Fibroblast of villous mesenchyme (primary cell): ENCODE data around the gene PLCXD3. TPM values are rescaled to one million over a fixed set of nuclear protein-coding genes. Genes with fewer than 3 reads are reported as not detected.
A peak's percentile ranks its signal among the peaks of the same experiment; 100 is the strongest.

Experiments used
- DNase-seq: peaks from one replicate; pipeline ENCODE4 v3.0.0-alpha.2; 2010; ENCODE audit warnings: low read depth
- H3K4me3 ChIP-seq: 2 replicates; pipeline ENCODE4 v1.5.1; 2011; ENCODE audit warnings: low read depth, mild to moderate bottlenecking, low read length
- CTCF ChIP-seq: IDR thresholded peaks from 2 replicates; pipeline ENCODE4 v1.5.1; 2012; ENCODE audit warnings: low read depth, mild to moderate bottlenecking, low read length; ENCODE audit not compliant: insufficient read depth
- total RNA-seq: library from RNA; depleted of rRNA; stranded (reverse); fragments of >200 nt; gene quantifications from 2 replicates; pipeline ENCODE4 v1.2.3, GENCODE V29; 2012

PLCXD3 gene
- total RNA-seq, 1 donor: 0.43 TPM

- no peak overlapping the region for H3K4me3 ChIP-seq
- no peak for TF ChIP-seq CTCF
- no peak for DNase-seq
Observed at GRCh38 chr5:41365369-41365768, 145.0 kb downstream of the PLCXD3 start.

- no peak for TF ChIP-seq CTCF
- H3K4me3 ChIP-seq: no peak overlapping the region
- DNase-seq: no peak
Observed at GRCh38 chr5:41364346-41364745, 146.1 kb downstream of the PLCXD3 start.

- no peak for DNase-seq
- H3K4me3 ChIP-seq: no peak overlapping the region
- no peak for TF ChIP-seq CTCF
Observed at GRCh38 chr5:41363343-41363986, 146.9 kb downstream of the PLCXD3 start.

- TF ChIP-seq CTCF: no peak
- no peak for DNase-seq
Observed at GRCh38 chr5:41356786-41357185, 153.6 kb downstream of the PLCXD3 start.

GRCh38 chr5:41349846-41350245 is 160.6 kb downstream of the PLCXD3 start:
- no peak for DNase-seq
- H3K4me3 ChIP-seq: no peak overlapping the region
- no peak for TF ChIP-seq CTCF

More at GRCh38 chr5:41356786-41357185, 153.6 kb downstream of the PLCXD3 start:
- H3K4me3 ChIP-seq: no peak overlapping the region

- no peak for DNase-seq
- no peak overlapping the region for H3K4me3 ChIP-seq
- TF ChIP-seq CTCF: peak; percentile 9
Observed at GRCh38 chr5:41347569-41347968, 162.8 kb downstream of the PLCXD3 start.

GRCh38 chr5:41346609-41347008 is 163.8 kb downstream of the PLCXD3 start:
- H3K4me3 ChIP-seq: no peak overlapping the region
- peak; percentile 5 for DNase-seq
- no peak for TF ChIP-seq CTCF
